ENCODE data around the gene CHD5.
"Not testable (repeated sequence)": the region's sequence is repeated elsewhere in the genome, so short reads cannot be mapped to it uniquely, and the experiment has no call there.

The CHD5 gene

DNA sequence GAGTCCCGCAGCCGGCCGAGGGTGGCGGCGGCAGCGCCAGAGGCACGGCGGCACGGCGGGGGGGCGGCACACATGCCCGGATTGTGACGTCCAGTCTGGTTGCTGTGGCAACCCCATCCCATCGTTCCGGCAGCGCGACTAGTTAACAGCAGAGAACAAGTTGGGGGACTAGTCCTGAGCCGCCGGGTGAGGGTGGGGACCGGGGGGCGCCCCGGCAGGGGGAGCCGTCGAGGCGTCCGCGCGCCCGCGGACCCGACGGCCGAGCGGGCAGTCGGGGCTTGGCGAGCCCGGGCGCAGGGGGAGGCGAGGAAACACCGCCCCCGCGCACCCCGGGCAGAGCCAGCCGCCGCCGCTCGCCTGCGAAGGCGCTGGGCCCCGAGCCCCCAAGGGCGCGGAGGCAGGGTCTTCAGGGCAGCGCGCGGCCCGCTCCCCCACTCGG lies at the start of gene CHD5:
Gene CHD5 (minus strand): TSS at position 54 of the 439 bp plus-strand sequence. CDS start 298 bp downstream, outside the sequence.
- in situ Hi-C loops (cut with MboI; ENCODE audit: low sequenced_read_pairs), result no loop called here

DNA sequence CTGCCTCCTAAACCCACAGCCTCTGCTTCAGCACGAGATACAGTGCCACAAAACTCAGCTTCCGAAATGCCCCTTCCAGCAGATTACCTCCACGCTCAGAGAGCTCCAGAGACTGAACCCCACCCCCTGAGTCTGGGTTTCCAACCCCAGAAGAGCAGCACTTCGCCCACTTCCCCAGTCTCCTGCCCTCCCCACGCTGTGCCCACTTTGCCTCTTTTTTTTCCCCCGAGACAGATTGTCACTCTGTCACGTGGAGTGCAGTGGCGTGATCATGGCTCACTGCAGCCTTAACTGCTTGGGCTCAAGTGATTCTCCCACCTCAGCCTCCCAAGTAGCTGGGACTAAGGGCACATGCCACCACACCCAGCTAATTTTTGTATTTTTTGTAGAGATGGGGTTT lies 45.5 kb upstream of the CHD5 start:
- in situ Hi-C loops (cut with MboI; ENCODE audit: low sequenced_read_pairs), result no loop called here

GRCh38 chr1:6224718-6225117 lies 44.6 kb upstream of the CHD5 start:
- in situ Hi-C loops (cut with MboI; ENCODE audit: low sequenced_read_pairs), result no loop called here

DNA sequence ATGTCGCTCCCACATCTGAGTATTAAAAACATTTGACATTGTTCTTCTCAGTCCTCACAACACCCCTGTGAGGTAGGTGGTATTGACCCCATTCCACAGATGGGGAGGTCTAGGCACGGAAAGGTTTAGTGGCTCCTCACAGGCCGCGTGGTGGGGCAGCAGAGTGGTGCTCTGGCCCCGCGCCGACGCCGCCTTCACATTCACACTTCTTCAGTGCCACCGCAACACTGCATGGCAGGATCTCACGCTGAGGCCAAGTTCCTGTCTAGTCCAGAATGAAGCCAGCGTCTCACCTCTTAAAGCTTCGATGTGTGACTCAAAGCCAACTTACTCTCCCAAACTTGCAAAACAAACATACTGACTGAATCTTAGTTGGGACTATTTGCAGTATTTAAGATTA lies 43.5 kb upstream of the CHD5 start:
- in situ Hi-C loops (cut with MboI; ENCODE audit: low sequenced_read_pairs), result no loop called here

DNA sequence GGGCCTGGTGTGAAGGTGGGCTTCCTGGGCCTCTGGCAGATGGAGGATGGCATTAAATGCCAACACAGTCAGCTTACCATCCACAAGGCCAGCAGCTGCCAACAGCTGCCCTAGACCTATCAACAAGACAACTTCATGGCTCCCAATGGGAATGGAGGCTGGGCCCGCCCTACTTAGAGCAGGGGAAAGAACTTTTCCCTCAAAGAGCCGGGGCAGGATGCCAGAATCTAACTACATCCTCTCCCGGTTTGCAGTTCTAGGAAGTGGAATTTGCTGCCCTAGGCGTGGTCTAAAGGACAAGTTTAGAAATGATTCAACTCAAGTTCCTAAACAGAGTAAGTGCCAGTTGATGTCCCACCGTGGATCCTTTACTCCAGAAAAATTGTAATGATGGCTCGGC lies 42.5 kb upstream of the CHD5 start:
- in situ Hi-C loops (cut with MboI; ENCODE audit: low sequenced_read_pairs), result no loop called here

DNA sequence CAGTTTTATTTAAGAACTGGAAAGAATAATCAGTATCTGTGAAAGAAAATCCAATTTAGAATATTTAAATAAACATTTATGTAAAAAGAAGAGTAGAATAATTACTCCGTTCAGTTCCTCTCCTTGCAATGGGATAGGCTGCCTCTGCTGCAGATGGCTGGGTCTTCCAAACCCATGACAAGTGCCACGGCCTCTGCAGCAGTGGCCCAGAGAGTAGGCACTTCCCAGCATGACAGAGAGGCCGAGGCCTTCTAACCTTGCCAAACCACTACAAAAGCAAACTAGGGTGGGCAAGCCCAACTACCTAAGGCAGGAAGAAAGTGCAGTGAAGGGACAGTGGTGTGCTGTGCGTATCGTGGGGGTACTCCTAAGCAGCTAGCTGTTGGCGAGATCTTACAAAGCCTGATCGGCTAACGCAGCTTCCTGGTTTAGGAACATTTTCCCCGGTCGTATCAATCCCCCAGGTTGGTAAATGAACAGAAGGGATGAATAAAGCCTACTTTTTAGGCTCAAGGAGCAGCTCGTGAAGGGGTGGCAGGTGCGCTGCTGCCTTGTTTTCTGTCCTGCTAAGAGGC lies 41.2 kb upstream of the CHD5 start:
- in situ Hi-C loops (cut with MboI; ENCODE audit: low sequenced_read_pairs), result no loop called here

DNA sequence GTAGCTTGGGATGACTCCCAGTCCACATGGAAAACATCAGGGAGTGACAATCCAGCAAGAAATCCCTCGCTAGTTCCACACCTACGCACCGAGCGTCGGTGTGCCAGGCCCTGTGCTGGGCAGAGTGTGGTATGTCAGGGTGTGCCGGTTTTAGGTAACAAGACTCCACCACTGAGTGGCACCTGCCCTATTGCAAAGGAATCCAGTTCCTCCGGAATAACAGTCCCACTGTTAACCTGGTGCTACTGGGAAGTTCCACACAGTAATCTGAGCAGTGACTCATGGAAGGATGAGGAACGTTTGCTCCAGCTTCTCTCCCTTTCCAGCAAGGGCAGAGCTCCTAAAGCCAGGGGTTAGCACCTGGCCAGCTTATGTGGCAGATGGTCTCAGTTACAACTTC lies 40.1 kb upstream of the CHD5 start:
- in situ Hi-C loops (cut with MboI; ENCODE audit: low sequenced_read_pairs), result no loop called here

GRCh38 chr1:6219641-6220040 lies 39.5 kb upstream of the CHD5 start:
- in situ Hi-C loops (cut with MboI; ENCODE audit: low sequenced_read_pairs), result not testable (repeated sequence)

GRCh38 chr1:6218375-6219164 lies 38.4 kb upstream of the CHD5 start:
- in situ Hi-C loops (cut with MboI; ENCODE audit: low sequenced_read_pairs), result no loop called here

GRCh38 chr1:6212193-6212959 lies 32.3 kb upstream of the CHD5 start:
- in situ Hi-C loops (cut with MboI; ENCODE audit: low sequenced_read_pairs), result no loop called here

- in situ Hi-C loops (cut with MboI; ENCODE audit: low sequenced_read_pairs), result no loop called here
Measured at GRCh38 chr1:6211731-6212130, 31.6 kb upstream of the CHD5 start.

- in situ Hi-C loops (cut with MboI; ENCODE audit: low sequenced_read_pairs), result no loop called here
Measured at GRCh38 chr1:6210591-6211355, 30.7 kb upstream of the CHD5 start.

- in situ Hi-C loops (cut with MboI; ENCODE audit: low sequenced_read_pairs), result no loop called here
Measured at GRCh38 chr1:6209661-6210580, 29.8 kb upstream of the CHD5 start.

GRCh38 chr1:6208723-6209660 lies 28.9 kb upstream of the CHD5 start:
- in situ Hi-C loops (cut with MboI; ENCODE audit: low sequenced_read_pairs), result no loop called here

DNA sequence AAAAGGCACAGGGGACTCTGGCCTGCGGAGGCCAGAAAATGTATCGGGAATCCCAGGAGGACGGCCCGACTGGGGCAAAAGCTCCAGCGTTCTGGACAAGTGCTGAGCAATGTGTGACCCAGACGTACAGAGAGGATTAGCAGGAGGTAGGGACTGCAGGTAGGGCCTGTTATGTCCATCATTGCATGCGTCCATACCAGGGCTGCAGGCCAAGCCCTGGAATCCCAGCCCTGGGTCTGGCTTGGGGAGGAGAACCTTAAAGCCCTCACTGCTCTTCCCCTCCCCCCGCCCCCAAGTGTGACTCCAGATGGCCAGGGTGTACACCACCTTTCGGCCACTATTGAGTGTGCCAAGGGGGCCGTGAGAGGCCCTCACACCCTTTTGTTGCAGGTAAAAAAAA lies 27.8 kb upstream of the CHD5 start:
- in situ Hi-C loops (cut with MboI; ENCODE audit: low sequenced_read_pairs), result no loop called here

GRCh38 chr1:6207075-6207885 lies 27.2 kb upstream of the CHD5 start:
- in situ Hi-C loops (cut with MboI; ENCODE audit: low sequenced_read_pairs), result no loop called here

DNA sequence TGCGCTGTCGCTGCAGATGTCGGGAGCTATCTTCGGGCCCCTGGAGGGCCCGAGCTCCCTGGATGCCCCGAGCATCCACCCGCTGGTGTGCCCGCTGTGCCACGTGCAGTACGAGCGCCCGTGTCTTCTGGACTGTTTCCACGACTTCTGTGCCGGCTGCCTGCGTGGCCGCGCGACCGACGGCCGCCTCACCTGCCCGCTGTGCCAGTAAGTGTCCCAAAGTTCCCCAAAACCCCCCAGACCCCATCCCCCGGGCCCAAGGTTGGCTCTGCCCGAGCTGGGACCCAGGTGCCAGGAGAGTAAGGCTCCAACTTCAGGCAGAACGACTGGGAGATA lies 26.4 kb upstream of the CHD5 start:
- in situ Hi-C loops (cut with MboI; ENCODE audit: low sequenced_read_pairs), result no loop called here

- in situ Hi-C loops (cut with MboI; ENCODE audit: low sequenced_read_pairs), result no loop called here
Measured at GRCh38 chr1:6205849-6206519, 25.9 kb upstream of the CHD5 start, which contains the start of gene RNF207. Gene RNF207, plus strand, starts transcription at chr1:6206119. Its CDS starts 417 bp downstream, at chr1:6206536.
